Stimulated activated naive CD8-positive, alpha-beta T cell treated with anti-CD3 and anti-CD28 coated beads, Interleukin-15, Interleukin-2, amounts not matched to agents 100 ng/mL and 50 ng/mL, for 24 hours (primary cell): ENCODE measurements around the gene SCAP.

Source experiments
- H3K27ac Mint-ChIP-seq: one replicate; pipeline ENCODE4 v1.8.0; 2021; ENCODE audit warnings: mild to moderate bottlenecking, mixed read lengths
- H3K27me3 Mint-ChIP-seq: one replicate; pipeline ENCODE4 v1.8.0; 2021; ENCODE audit warnings: mixed read lengths
- H3K36me3 Mint-ChIP-seq: one replicate; pipeline ENCODE4 v1.8.0; 2021; ENCODE audit warnings: low read depth, mixed read lengths
- H3K4me1 Mint-ChIP-seq: one replicate; pipeline ENCODE4 v1.8.0; 2021; ENCODE audit warnings: low read depth, mixed read lengths
- H3K4me3 Mint-ChIP-seq: one replicate; pipeline ENCODE4 v1.8.0; 2021; ENCODE audit warnings: mild to moderate bottlenecking, mixed read lengths
- H3K9me3 Mint-ChIP-seq: one replicate; pipeline ENCODE4 v1.8.0; 2021; ENCODE audit warnings: mixed read lengths

SCAP gene

DNA sequence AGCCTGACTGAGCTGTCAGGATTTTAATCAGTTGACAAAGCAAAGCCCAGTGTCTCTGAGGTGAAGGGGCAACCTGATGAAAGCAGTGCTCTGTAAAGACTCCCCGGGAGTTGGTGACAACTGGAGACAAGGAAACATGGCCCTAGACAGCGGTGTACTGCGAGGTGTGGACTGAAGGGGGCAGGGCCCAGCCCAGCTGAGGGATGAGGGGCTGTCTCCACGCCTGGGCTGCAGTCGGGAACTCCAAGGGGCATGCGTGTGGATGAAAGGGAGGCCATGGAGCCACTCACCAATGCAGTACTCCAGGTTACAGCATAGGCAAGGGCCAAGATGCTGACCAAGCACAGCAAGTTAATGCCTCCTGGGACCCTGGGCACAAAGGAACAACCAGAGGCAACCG is 45.1 kb downstream of the SCAP start:
- H3K4me1 Mint-ChIP-seq, result no peaks in the 10 kb centered on the region
- H3K4me3 Mint-ChIP-seq, result no peak overlapping the region
- peaks cover 26% of the 10 kb centered on the region for H3K36me3 Mint-ChIP-seq
- no peak overlapping the region for H3K27ac Mint-ChIP-seq
- no peaks in the 10 kb centered on the region for H3K27me3 Mint-ChIP-seq
- no peaks in the 10 kb centered on the region for H3K9me3 Mint-ChIP-seq

DNA sequence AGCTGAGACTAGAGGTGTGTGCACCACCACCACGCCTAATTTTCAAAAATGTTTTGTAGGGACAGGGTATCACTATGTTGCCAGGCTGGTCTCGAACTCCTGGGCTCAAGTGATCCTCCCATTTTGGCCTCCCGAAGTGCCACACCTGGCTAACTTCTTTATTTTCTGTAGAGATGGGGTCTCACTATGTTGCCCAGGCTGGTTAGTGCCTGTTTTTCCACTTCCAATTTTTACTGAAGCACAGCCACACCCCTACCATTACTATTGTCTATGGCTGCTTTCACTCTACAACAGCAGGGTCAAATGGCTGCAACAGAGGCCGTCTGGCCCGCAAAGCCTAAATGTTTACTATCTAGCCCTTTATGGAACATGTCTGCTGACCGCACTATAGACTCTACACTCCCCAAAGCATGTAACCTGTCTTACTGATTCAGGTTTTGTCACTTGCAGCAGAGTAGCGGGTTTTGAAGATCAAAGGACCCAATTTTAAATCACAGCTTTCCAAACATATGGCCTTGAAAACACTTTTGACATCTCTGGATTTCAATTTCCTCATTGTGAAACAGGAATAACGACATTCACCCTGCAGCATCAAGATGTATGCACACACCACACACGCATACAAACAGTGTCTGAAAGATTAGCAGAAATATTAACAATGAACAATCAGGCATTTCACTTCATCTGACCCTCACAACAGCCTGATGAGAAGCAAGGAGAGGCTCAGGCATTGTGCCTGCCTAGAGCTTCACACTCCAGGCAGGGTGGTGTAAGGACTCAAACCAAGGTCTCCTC is 46.1 kb downstream of the SCAP start:
- H3K27ac Mint-ChIP-seq, result peak overlapping the region; percentile 0
- H3K36me3 Mint-ChIP-seq, result peaks cover 33% of the 10 kb centered on the region

DNA sequence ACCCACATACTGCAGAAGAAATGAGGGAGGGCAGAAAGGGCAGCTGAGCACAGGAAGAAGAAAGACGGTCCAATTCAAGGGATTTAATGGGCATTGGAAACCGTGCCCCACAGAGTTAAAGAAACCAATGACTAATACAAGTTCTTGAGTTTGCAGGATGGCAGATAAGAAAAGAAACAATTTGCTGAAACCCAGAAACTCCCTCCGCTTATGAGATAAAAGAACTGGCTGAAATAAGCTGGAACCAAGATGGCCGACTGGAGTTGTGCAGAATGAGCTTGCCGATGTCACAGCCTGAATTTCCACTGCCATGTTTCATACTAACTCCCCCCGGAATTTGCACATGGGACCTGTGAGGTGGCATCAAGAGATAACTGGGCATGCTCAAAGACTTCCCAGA is 47.1 kb downstream of the SCAP start:
- Mint-ChIP-seq H3K4me1 (no peaks in the 10 kb centered on the region), H3K36me3 (peaks cover 27% of the 10 kb centered on the region), H3K27ac (peak overlapping the region; percentile 52), H3K4me3 (no peak overlapping the region), H3K27me3 (no peaks in the 10 kb centered on the region), H3K9me3 (no peaks in the 10 kb centered on the region)

More for the DNA sequence above, 46.1 kb downstream of the SCAP start:
- Mint-ChIP-seq H3K9me3 (no peaks in the 10 kb centered on the region), H3K27me3 (no peaks in the 10 kb centered on the region), H3K4me3 (no peak overlapping the region), H3K4me1 (no peaks in the 10 kb centered on the region)

DNA sequence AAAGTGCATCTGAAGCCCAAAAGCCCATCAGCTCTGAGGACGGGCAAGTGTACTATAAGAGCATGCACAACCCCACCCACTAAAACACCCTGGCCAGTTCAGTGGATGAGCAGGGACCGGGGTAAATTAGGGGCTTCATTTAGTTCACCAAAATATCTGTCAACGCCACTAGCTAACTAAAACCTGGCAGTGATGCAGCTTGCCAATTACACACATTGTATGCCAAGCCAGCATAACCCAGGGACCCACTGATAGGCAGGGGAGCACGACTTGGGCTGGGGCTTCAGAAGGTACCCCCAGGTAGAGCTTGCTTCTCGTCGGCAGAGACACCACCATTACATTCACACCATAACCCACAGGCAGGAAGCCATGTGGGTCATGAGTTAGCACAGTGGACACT is 47.9 kb downstream of the SCAP start:
- H3K4me1 Mint-ChIP-seq, result peaks cover 2% of the 10 kb centered on the region

DNA sequence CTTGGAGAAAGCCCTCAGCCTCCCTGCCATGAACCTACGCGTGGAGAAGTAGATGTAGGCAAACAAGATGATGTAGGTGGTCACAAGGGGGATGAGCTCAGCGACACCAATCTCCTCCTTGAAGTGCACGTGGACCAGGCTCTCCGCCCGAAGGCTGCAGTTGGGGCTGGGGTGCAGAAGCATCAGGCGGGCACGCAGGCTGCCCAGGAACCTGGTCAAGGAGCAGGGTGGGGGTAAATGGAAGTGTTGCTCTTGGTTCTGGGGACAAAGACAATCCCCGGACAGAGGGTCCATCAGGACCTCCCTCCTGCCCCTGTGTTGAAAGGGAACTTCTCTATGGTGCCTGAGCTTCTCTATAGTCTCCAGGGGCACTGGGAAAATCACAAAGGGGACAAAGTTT is 49.8 kb downstream of the SCAP start:
- no peaks in the 10 kb centered on the region for H3K9me3 Mint-ChIP-seq
- no peak overlapping the region for H3K27ac Mint-ChIP-seq
- H3K27me3 Mint-ChIP-seq, result no peaks in the 10 kb centered on the region
- H3K4me1 Mint-ChIP-seq, result peaks cover 18% of the 10 kb centered on the region
- H3K36me3 Mint-ChIP-seq, result peaks cover 22% of the 10 kb centered on the region
- H3K4me3 Mint-ChIP-seq, result no peak overlapping the region

More for the DNA sequence above, 47.9 kb downstream of the SCAP start:
- no peak overlapping the region for H3K27ac Mint-ChIP-seq
- H3K27me3 Mint-ChIP-seq, result no peaks in the 10 kb centered on the region
- no peak overlapping the region for H3K4me3 Mint-ChIP-seq
- H3K36me3 Mint-ChIP-seq, result peaks cover 21% of the 10 kb centered on the region
- H3K9me3 Mint-ChIP-seq, result no peaks in the 10 kb centered on the region

DNA sequence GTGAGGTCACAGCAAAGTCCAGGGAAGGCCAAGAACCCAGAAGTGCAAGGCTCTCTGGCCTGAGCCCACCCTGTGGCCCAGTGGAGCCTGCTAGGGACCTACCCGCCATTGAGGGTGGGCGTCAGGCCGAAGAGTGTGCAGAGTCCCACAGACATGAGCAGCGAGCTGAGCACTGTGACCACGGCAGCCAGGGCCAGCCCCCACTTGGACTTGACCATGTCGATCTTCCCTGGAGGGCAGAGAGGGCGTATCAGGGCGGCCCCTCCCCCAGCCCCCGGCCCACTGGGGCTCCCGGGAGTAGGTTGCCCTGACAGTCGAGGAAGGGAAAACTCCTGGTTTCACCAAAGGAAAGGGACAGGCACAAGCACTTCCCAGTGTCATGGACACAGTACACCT is 50.4 kb downstream of the SCAP start:
- H3K4me3 Mint-ChIP-seq, result no peak overlapping the region
- no peaks in the 10 kb centered on the region for H3K9me3 Mint-ChIP-seq
- H3K27ac Mint-ChIP-seq, result no peak overlapping the region
- H3K4me1 Mint-ChIP-seq, result peaks cover 21% of the 10 kb centered on the region
- peaks cover 22% of the 10 kb centered on the region for H3K36me3 Mint-ChIP-seq
- H3K27me3 Mint-ChIP-seq, result no peaks in the 10 kb centered on the region

DNA sequence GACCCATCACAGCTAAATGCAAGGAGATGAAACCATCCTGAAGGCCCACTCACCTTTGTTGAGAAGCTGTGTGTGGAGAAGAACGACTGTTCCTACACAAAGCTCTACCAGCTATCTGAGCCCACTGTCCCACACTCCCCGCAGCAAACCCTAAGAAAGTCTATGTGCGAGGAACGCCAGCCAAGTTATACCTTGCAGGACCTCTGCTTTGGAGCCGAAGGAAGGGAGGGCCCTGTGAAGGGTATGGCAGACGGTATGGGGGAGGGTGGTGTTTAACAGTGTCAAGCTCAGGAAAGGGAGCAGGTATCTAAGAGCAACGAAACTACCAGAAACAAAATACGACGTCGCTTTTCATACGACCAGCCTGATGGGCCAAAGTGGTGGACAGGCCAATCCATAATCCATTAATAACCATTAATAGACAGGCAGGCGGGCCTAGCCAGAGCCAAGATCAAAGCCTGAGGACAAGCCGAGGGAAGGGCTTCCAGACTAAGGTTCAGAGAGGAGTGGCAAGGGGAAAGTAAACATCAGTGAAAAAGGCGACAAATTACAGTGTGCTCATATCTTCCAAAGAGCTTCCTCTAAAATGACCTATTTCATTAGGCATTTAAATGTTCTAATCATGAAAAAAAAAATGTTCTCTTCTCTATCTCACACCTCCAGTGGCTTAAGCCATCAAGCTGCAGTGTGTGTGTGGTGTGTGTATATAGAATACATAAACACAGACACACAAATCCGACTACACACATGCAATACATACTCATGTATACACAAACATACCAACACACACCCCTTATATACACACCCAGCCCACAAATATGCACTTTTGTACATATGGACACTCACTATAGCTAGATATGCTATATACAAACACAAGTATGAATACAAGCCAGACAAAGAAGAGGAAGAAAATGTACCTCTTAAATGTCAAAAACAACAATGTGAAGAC is 51.0 kb downstream of the SCAP start:
- no peak overlapping the region for H3K4me3 Mint-ChIP-seq
- H3K27me3 Mint-ChIP-seq, result no peaks in the 10 kb centered on the region
- no peak overlapping the region for H3K27ac Mint-ChIP-seq
- peaks cover 21% of the 10 kb centered on the region for H3K4me1 Mint-ChIP-seq
- H3K9me3 Mint-ChIP-seq, result no peaks in the 10 kb centered on the region
- H3K36me3 Mint-ChIP-seq, result peaks cover 19% of the 10 kb centered on the region

DNA sequence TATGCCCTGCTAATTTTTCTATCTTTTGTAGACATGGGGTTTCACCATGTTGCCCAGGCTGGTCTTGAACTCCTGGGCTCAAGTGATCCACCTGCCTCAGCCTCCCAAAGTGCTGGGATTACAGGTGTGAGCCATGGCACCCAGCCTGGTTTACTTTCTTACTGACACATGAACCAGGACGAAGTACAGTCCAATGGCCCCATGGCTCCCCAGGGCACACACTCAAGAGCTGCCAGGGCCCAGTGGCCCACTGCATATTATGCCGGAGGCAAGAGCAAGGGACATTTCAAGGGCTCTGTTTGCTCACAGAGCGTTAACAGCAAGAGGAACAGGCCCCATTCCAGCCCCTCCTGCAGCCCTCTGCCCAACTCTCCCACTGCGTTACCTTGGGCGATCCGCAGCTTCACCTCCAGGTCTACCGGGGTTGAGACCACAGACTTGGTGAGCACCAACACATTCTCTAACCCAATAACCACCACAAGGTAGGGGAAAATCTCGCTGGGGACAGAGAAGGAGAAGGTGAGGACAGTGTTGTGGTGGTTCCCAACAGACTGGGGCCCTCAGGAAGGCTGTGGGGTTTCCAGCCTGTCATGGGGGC is 52.1 kb downstream of the SCAP start:
- Mint-ChIP-seq H3K36me3 (peaks cover 21% of the 10 kb centered on the region), H3K27ac (peak overlapping the region; percentile 11), H3K9me3 (no peaks in the 10 kb centered on the region), H3K27me3 (no peaks in the 10 kb centered on the region), H3K4me1 (peaks cover 21% of the 10 kb centered on the region), H3K4me3 (no peak overlapping the region)

DNA sequence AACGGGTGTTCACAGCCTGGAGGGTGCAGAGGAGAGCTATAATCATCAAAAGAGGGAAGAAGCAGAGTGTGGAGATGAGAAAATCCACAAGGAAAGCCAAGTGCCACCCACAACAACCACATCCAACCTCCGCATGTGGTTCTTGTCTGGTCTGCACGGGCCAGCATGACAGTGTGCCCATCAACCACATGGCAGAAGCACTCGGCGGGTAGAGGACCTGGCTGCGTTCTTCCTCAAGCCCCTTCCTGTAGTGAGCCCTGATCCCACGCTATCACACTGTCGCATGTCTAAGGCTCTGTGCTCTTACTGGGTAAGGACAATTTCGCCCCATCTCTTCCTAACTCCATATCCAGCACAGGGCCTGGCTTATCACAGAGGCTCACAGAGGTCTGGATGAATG is 53.0 kb downstream of the SCAP start:
- H3K36me3 Mint-ChIP-seq, result peaks cover 21% of the 10 kb centered on the region
- H3K27me3 Mint-ChIP-seq, result no peaks in the 10 kb centered on the region
- H3K27ac Mint-ChIP-seq, result peak overlapping the region; percentile 90
- no peaks in the 10 kb centered on the region for H3K9me3 Mint-ChIP-seq
- H3K4me3 Mint-ChIP-seq, result peak overlapping the region; percentile 8
- peaks cover 21% of the 10 kb centered on the region for H3K4me1 Mint-ChIP-seq

DNA sequence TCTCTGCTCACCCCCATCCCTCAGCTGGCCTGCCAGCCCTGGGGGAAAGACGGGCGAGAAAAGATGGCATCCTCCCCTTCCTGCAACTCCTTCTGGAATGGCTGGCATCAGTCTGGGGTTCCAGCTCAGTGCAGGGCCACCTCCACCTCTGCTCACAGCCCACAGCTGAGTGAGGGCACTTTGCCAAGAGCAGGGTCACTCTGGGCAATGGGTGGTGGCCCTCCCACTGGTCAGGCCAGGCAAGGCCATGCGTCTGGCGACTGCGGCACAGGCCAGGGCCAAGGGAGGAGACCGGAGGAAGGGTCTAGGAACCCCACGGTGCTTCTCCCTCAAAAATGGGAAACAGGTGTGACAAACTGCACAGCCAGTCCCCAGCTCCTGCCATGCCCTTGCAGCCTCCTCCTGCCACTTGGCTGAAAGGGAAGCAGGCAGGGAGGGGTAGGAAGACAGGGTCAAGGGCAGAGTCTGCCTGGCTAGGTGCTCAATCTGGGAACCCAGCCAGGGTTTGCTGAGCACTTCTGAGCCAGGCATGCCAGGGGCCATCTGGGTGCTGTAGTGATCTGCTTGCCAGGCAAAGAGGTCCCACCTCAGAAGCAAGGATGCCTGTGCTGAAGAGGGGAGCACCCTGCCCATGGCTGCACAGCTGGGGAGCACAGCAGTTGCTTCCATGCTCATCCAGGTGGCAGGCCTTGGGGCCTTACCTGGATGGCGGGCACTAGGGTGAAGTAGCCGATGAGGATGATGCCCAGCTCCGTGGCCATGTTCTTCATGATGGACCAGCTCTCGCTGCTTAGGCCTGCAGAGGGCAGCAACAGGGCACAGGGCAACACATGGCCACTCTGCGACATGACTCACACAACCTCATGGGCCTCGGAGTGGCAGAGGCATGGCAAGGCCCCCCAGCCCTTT is 53.7 kb downstream of the SCAP start:
- Mint-ChIP-seq H3K4me3 (peak overlapping the region; percentile 8), H3K27ac (peak overlapping the region; percentile 99), H3K9me3 (no peaks in the 10 kb centered on the region), H3K36me3 (peaks cover 21% of the 10 kb centered on the region), H3K27me3 (no peaks in the 10 kb centered on the region), H3K4me1 (peaks cover 21% of the 10 kb centered on the region)

DNA sequence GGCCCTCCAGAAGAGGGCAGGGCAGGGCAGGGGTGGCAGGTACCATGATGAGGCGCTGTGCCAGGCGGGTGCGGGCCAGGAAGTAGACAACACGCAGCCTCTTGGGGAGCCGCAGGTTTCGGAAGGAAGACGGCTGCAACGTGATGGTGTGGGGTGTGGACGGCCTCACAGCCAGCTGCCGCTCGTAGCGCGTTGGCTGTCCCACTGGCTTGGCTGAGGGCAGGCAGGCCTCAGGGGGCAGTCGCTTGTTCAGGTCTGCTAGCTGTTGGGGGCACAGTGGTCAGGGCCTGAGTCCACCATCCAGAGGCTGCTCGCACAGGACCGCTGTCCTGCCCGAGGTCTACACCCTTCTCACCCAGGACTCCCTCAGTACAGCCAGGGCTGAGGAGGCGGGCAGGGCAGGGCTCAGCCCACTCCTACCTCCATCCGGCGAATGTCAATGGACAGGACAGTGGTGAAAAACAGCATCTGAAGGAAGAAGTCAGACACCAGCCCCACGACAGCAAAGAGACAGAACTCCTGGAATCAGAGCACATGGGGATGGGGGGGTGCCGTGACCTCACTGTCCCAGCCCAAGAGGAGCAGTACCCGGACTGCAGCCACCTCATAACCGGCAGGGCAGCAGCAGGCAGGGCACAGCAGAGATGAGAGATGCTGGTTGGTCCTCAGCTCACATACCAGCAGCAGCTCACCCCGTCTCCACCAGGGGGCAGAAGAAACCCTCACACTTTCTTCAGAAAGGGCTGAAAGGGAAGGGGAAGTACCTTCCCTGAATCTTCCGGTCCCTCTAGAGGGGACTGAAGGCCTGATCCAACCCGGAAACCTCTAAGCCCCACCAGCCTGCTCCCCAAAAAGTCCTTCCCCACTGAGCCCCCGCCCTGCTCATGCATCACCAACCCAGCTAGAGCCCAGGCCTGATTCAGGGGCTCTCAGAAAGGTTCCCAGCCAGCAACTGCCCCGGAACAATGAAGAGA is 54.9 kb downstream of the SCAP start:
- peak overlapping the region; percentile 99 for H3K27ac Mint-ChIP-seq
- peaks cover 31% of the 10 kb centered on the region for H3K36me3 Mint-ChIP-seq
- H3K4me1 Mint-ChIP-seq, result peaks cover 21% of the 10 kb centered on the region
- no peaks in the 10 kb centered on the region for H3K9me3 Mint-ChIP-seq
- H3K27me3 Mint-ChIP-seq, result no peaks in the 10 kb centered on the region
- H3K4me3 Mint-ChIP-seq, result peak overlapping the region; percentile 58

DNA sequence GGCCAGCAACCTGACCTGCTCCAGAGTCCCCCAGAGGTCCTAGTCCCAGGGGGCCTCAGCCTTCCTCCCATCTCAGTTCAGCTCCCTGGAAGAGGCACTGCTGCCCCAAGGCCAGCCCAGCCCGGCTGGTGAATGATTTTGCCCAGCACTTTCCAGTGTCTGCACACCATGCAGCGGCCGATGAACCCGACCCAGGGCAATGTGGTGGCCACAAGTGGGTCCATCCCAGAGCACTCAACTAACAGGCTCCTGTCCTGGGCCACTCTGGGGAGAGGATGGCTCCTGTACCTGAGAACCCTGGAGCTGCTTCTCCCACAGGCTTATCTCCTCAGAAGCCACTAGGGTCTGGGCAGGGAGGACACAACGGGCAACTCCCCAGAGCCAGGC is 55.7 kb downstream of the SCAP start:
- H3K27me3 Mint-ChIP-seq, result no peaks in the 10 kb centered on the region
- H3K4me3 Mint-ChIP-seq, result no peak overlapping the region
- no peaks in the 10 kb centered on the region for H3K9me3 Mint-ChIP-seq
- H3K4me1 Mint-ChIP-seq, result peaks cover 21% of the 10 kb centered on the region
- H3K36me3 Mint-ChIP-seq, result peaks cover 34% of the 10 kb centered on the region
- H3K27ac Mint-ChIP-seq, result no peak overlapping the region
